GM12873 (cell line): Measurements from ENCODE around the gene UBP1.

Experiments used
- TF ChIP-seq, protein P1 (sequence below): IDR thresholded peaks from 2 replicates; pipeline ENCODE4 v1.5.1; 2012; ENCODE audit warnings: low read depth, mild to moderate bottlenecking, moderate library complexity, low read length, control low read depth; ENCODE audit not compliant: insufficient read depth; ENCODE audit errors: missing control alignments

Gene UBP1

DNA sequence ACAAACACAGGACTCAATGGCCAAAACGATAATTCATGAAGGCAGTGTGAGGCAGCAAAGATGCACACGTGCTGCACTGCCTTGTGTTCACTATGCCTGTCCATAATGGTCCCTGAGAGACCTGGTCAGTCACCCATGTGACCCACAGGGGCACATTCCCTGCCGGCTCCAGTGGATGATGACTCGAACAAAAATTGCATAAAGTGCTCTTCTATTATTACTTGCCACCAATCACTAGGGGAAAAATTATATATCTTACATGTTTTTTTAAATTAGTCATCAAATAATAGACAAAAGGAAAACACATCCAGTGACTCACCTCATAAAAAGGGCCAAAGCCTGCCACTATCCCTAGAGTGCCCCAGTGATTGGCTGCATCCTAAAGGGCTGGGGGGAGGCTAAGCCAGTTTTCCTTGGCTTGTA is 47.5 kb downstream of the UBP1 start:
- TF ChIP-seq, protein P1, sequence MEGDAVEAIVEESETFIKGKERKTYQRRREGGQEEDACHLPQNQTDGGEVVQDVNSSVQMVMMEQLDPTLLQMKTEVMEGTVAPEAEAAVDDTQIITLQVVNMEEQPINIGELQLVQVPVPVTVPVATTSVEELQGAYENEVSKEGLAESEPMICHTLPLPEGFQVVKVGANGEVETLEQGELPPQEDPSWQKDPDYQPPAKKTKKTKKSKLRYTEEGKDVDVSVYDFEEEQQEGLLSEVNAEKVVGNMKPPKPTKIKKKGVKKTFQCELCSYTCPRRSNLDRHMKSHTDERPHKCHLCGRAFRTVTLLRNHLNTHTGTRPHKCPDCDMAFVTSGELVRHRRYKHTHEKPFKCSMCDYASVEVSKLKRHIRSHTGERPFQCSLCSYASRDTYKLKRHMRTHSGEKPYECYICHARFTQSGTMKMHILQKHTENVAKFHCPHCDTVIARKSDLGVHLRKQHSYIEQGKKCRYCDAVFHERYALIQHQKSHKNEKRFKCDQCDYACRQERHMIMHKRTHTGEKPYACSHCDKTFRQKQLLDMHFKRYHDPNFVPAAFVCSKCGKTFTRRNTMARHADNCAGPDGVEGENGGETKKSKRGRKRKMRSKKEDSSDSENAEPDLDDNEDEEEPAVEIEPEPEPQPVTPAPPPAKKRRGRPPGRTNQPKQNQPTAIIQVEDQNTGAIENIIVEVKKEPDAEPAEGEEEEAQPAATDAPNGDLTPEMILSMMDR = no peak

DNA sequence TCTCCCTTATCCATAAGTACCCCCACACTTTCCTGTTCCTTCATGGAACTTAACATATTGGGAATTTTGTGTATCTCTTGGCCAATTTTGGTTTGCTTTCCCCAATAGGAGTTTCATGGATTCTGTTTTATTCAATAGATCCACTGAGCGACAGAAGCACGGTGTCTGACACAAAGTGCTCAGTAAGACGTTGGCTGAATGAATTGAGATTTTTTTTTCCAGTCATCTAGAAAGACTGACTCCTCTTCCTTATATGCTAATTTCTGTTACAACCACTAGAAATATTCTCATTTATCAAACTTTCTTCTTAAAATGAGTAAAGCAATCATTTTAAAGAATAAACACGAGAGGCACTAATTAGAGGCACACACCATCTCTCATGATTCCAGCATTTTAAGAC is 48.1 kb downstream of the UBP1 start:
- TF ChIP-seq, protein P1 = no peak

DNA sequence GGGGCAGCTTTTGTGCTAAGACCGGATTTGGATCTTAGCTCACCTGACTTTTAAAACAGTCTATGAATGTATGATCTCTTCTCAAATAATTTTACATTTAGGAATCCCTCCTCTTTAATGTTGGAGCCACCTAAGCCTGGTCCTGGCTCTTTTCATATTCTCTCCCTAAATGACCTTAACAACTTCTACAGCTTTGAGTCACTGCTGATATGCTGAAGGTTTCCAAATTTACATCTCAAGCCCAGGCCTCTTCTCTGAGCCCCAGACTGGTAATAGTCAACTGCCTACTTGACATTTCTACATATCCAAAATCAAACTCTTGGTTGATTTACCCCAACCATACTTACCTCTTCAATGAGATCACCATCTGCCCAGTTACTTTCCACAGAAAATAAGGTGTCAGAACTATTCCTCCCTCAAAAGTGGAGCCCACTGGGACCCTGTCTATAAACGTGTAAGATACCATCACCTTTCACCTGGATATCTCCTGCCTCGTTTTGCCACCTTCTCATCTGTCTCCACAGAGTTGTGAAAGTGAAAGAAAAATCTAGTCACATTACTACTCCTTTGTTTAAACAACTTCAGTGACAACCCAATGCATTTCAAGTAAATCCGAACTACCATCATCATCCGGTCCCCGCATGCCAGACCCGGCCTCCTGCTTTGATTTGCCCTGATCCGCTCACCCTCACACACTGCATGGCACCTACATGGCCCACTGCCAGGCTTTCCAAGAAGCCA is 48.8 kb downstream of the UBP1 start:
- TF ChIP-seq, protein P1 = no peak

DNA sequence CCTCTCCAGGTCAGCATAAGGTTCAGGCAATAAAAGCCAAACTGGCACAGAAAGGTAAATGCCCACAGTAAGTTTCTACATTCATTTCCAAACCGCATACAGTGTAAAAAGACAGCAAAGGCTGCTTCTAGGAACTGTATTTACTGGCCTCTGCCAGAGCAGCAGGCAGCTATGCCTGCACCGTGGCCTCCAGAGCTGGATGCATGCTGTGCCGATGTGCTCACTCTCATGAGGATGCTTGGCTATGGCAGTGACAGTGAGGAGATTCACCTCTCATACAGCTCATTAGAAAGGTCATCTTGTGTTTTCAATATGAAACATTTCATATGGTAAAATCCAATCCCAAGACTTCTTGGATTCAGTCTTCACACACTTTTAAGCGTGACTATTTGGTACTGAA is 50.3 kb downstream of the UBP1 start:
- TF ChIP-seq, protein P1 = no peak

DNA sequence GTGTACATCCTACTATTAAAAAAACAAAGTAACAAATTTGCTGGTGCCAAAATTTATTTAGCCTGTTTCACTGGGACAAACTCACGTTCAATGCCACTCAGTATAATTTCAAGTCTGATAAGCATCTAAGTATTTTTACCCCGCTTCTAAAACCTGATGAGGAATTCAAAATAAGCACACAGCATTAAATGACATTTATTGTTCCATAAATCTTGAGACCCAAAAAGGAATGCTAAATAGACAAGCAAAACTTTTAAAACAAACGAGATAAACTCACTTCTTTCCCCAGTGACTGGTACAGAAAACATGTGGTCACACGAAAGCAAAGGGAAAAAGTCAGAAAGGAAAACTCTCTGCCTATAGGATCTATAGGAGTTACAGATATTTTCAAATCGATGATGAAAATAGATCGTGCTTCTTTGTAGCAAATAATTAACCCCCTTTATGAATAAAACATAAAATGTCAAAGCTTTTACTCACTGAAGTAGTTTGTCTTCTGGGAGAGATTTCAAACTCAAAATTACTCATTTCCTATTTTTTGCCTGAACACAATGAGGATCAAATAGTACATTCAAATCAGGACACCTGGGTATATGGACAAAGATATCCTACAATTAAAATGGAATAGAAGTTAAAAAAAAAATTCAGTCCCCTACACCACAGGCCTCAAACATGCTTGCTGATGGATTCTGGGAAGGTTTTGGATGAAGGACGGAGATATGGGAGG is 51.7 kb downstream of the UBP1 start:
- TF ChIP-seq, protein P1 = no peak

DNA sequence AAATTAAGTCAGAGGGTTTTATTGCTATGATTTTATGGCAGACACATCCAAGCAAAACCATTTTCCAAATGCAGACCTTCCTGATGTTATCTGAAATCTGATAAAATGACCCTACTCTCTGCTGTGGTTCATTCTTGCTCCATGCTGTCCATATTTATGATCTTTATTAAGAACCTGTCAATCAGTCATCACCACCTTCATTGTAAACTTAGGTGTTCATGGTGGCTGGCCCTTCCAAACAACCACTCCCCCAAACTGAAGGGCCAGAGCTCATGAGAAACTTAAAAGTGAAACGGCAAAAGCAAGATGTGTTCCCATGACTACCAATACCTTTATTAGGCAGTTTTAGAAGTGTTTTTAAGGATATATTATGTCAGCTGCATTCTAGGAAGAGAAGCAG is 53.6 kb downstream of the UBP1 start:
- TF ChIP-seq, protein P1 = no peak

DNA sequence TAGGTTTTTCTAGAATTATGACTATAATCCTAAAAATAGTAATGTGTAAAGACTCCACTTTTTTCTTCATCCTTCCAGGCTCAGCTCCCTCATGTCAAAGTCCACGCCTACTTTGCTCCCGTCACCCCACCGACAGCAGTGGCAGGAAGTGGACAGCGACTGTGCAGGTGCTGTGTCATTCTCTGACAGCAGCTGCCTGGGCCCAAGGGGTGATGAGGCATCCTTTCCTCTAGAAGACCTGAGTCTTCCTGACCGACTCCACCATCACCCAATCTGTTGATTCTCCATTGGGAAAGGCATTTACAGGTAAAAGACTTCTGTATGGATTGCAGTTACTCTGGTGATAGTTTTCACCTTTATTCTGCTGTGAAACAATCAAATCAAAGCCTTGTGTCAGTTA is 54.8 kb downstream of the UBP1 start:
- TF ChIP-seq, protein P1 = no peak
